Kidney tubule cell (primary cell): ENCODE data around the gene KLF9.

Source experiments
- DNase-seq: peaks from one replicate; pipeline ENCODE4 v3.0.0-alpha.2; 2018; ENCODE audit warnings: low spot score

Gene KLF9

GRCh38 chr9:70421272-70422180 is 7.1 kb upstream of the KLF9 start:
- peak; percentile 64 for DNase-seq

- peak; percentile 79 for DNase-seq
These were observed 6.2 kb upstream of the KLF9 start for GRCh38 chr9:70420441-70421271.

DNA sequence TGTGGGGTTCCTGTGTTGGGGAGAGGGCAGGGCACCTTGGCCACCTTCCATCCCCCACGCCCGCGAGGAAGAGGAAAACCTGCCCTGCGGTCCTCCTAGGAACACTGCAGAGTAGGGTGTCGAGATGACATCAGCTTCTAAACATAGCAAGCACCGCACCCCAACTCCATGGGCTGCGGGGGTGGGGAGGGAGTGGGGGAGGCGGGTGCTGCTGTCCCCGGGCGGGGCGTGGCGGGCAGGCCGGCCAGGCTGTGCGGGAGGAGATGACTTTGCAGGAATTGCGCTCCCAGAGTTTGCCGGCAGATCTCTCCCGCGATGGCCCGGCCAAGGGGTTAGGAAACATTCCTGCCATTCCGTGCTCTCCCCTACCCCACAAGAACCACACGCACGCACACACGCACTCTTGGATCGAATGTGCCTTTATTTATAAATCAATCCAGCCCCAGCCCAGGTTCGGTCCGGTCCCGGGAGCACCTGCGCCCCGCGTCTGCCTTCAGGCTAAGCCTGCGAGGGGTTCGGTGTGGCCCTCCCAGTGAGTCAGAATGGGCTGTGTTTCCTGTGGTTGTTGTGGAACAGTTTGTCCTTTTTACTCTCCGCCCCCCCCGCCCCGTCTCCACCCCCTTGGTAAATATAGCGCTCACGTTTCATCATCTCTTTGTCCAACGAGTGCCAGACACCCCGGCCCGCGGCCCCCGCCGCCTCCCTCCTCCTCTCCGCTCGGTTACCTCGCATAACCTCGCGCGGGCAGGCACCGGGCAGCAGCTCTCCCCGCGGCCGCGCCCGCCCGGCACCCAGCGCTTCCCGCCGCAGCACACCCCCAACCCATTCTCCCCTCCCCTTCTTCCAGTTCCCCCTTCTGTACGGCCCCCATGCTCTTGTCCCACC is 5.3 kb upstream of the KLF9 start:
- peak; percentile 94 for DNase-seq

DNA sequence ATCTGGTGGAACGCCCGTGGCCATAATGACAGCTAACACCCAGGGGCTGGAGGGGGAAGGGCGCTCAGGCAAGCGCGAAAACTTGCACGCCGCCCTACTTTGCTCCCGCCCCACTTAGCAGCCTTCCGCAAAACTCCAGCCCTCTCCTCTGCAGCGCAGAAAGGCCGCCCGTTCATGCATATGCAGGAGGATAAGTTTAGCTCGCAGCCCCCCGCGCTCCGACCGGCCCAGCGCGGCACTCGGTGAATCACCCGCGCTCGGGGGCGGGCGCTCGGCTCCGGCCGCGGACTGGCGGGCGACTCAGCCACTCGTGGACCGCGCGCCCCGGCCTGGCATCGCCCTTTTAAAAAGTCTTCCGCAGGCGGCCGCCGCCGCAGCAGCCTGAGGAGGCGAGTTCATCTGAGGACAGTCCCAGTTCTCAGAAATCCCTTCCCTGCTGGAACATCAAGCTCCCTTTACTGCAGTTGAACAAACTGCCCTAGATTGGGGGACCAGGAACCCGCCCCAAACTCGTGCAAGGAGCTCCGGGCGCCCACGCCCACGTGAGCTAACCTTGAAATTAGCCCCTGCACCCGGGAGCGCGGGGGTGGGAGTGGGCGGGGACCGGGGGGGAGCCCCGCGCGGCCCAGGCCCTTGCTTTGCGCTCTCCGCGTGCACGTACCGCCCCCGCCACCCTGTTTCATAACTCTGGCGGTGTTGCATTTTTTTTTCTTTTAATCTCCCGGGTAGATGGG is 4.5 kb upstream of the KLF9 start:
- DNase-seq = peak; percentile 98

DNA sequence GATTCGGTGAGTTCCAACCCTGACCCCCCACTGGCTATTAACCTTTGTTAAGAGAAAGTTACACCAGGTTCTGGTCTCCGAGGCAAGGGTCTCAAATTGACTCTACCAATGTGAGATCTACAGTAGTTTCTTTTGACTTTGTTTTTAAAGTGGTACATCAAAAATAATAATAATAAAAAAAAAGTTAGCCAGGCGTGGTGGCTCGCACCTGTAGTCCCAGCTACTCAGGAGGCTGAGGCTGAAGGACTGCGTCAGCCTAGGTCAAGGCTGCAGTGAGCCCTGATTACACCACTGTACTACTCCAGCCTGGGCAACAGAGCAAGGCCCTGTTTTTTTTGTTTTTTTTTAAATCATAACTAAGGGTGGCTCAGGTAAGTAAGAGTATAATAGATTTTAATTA is 1.0 kb upstream of the KLF9 start:
- no peak for DNase-seq

GRCh38 chr9:70415041-70415440 is 584 bp upstream of the KLF9 start:
- DNase-seq = no peak

GRCh38 chr9:70413464-70413798 is 1.0 kb downstream of the KLF9 start:
- no peak for DNase-seq

DNA sequence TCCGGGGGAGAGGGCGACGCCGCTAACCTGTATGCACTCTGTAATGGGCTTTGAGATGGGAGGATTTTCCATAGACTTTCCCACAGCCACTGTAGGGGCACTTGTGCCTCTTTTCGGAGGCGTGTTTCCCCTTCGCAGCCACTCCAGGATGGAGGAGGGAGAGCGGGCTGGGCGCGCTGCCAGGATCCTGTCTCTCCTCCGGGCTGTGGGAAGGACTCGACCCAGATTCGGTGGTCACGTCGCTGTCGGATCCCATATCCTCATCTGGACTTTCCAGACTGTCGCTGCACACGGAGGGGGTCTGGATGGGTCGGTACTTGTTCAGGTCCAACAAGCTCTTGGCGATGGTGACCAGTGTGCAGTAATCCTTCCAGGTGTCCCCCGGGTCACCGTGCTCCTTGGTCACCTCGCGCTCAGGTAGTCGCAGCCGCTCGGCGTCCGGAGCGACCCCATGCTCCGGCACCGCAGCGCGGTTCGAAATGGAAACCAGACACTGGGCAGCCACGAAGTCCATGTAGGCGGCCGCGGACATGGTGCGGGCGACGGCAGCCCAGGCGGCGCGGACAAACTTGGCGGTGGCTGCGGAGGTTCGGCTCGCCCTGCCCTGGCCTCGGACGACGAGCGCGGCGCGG is 1.5 kb downstream of the KLF9 start:
- DNase-seq = peak; percentile 70

DNA sequence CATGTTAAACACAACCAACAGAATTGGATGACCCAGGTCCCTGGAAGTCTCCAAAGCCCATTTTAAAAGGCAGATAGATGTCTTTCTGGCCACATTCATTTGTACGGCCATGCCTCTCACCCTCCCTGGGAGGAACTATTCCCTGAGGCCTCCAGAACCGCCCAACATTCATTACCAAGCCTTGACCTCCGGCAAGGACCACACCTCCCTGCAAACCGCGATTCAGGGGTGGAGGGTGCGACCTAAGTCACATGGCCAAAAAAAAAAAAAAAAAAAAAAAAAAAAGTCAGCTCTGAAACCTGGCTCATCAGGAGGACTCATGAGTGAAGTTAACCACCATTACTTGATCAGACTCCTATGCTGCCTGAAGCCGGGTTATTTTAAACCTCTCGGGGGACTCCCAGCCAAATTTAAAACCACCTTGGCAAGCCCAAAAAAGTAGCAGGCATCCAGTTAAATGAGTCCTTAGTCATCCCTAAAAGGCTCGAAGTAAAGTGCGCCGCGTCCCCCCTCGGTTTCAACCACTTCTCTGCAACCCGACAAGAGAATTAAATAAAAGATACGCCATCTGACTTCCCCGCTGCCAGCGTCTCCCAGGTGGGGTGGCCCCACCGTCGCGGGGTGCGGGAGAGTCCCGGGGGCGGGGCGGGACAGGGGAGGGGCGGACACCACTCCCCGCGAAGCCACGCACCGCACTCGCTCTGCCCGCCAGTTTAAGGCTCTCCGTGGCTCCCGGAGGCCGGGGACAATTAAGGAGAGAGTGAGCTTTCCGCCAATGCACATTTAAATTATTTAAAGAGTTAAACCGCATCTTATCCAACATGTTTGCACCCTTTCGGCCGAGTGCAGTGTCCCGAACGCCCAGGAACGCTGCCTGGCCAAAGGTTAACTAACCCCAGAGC is 2.3 kb downstream of the KLF9 start:
- DNase-seq = peak; percentile 92

DNA sequence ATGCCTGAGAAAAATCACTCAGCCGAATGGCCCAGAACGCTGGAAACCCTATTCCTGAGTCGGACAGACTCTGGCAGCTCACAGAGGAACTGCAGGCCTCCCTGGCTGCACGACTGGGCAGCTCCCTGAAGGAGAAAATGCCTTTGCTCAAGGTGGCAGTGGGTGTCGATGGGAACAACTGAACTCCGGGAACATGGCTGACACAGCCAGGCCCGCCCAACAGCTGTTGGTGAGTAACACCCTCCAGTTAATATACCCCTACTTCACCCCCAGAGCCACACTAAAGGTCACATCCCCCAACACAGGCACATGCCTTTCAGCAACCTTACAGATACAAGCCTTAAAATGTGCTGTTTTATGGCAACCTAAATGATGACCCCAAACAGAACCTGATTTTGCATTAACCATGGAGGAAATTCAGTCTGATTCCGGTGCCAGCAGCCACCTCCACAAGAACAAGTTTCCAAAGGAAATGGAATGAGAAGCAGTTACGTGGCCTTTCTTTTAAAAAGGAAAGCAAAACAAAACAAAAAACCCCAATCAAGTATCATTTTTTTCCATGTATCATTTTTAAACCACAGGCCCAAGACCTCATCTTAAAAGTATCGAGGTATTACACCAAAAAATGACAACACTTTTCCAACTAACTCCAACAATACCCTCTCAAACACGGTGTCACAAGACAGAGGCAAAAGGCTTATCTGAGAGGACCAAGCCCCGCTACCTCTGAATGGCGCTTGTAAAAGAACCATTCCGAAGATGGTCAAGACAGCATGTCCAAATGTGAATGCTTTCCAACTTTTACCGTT is 3.1 kb downstream of the KLF9 start:
- peak; percentile 77 for DNase-seq

- peak; percentile 54 for DNase-seq
These were observed 4.1 kb downstream of the KLF9 start for GRCh38 chr9:70410368-70410767.

- no peak for DNase-seq
These were observed 4.7 kb downstream of the KLF9 start for GRCh38 chr9:70409800-70410199.

- DNase-seq = no peak
These were observed 5.2 kb downstream of the KLF9 start for GRCh38 chr9:70409280-70409679.

GRCh38 chr9:70408393-70409040 is 5.9 kb downstream of the KLF9 start:
- DNase-seq = peak; percentile 19

DNA sequence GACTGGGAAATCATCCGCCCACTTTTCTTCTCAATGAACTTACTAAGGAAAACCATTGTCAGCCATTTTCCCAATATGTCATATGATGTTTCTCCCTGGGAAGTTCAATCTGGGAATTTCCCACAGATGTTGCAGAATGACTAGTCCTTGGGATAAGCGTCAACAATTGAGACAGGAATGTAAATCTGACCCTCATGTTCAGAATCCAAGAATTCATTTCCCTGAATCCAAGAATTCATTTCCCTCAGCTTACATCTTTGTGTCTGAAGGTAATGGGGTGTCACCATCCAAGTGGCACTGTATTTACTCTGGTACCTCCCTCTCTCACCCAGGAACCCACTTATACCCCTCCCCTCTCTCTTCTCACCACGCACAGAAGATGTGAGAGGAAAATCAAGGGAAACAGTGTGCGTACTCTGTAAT is 7.4 kb downstream of the KLF9 start:
- peak; percentile 91 for DNase-seq

- peak; percentile 38 for DNase-seq
These were observed 8.0 kb downstream of the KLF9 start for GRCh38 chr9:70406434-70406862.

GRCh38 chr9:70405808-70406433 is 8.5 kb downstream of the KLF9 start:
- DNase-seq = no peak

DNA sequence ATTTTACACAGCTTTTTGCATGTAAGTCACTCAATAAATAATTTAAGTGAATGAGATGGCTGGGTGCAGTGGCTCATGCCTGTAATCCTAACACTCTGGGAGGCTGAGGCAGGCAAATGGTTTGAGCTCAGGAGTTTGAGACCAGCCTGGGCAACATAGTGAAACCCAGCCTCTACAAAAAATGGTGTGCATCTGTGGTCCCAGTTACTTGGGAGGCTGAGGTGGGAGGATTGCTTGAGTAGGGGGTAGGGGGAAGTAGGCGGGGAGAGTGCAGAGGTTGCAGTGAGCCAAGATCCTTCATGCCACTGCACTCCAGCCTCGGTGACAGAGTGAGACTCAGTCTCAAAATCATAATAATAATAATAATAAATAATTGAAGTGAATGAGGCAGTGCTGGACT is 10.2 kb downstream of the KLF9 start:
- no peak for DNase-seq
